Hepatic stellate cell (primary cell): ENCODE data around the gene CDC20.
"Not testable (repeated sequence)": the region's sequence is repeated elsewhere in the genome, so short reads cannot be mapped to it uniquely, and the experiment has no call there.

Experiments
- DNase-seq: peaks from one replicate; pipeline ENCODE4 v3.0.0; 2011; ENCODE audit warnings: low spot score

The CDC20 gene

DNA sequence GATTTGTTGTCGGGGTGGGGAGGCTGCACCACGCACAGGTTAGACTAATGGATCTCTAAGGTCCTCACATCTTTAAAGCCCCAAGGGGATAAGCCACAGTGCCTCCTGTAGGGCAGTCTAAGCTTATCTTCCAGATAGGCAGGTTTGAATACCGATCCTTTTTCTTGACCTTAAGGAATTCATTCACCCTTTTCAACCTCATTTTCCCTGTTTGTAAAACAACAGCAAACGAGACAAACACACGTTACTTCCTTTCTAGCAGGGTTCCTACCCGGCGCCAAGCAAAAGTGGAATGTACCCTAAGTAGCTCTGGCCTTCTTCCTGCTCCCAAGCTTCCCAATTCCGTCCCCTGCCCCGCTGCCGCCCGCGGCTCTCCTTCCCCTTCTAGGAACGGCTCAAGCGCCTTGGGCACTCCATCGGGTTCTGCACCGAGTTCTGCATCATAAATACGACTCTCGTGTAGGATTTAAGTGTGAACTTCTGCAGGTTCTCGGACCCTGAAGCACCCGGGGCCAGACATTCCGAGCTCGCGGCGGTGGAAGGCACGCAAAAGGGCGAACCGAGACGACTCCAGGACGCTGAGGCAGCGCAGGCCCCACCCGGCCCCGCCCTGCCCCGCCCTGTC lies 548 bp upstream of the CDC20 start:
- peak; percentile 49 for DNase-seq

DNA sequence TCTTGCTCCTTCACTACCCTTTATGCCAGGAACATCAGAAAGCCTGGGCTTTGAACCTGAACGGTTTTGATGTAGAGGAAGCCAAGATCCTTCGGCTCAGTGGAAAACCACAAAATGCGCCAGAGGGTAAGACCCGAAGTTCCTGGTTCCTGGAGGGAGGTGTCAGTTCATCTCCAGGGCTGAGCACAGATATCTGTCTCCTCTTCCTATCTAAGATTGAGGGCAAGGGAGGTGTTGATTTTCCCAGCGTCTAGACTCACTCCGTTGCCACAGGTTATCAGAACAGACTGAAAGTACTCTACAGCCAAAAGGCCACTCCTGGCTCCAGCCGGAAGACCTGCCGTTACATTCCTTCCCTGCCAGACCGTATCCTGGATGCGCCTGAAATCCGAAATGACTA lies 915 bp downstream of the CDC20 start:
- no peak for DNase-seq

DNA sequence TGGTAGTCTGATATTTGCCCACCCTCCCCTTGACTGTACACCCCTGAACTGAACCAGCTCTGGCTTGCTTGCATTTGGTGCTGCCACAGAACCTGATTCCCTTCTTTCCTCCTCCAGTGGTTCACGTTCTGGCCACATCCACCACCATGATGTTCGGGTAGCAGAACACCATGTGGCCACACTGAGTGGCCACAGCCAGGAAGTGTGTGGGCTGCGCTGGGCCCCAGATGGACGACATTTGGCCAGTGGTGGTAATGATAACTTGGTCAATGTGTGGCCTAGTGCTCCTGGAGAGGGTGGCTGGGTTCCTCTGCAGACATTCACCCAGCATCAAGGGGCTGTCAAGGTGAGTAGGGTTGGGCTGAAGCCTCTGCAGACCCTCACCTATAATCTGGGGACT lies 1.8 kb downstream of the CDC20 start:
- DNase-seq: no peak

DNA sequence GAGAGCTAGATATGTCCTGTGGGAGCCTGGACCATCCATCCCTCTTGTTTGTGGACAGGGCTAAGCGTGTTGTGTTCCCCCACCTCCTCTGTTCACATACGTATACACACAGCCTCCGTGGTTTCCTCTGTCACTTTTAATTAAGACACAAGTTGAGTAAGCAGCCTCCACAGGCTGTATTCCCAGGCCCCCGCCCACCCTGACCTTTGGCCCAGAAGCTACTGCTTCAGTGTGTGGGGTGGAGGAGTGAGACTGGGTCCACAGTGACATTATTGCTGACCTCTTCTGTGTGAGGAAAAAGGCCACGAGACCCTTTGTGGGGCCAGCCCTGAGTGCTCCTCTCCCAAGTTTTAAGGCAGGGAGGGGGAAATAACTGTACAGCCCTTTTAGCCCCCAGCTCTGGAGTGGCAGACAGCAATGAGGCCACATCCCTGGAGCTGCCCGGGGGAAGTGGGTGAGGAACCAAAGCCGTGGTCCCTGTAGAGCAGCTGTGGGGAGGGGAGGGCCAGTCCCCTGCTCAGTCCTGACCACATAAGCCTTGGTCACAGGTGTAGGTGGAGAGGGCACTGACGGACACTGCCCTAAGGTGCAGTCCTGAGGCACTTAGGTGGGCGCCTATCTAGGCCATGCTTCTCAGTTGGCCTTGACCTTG lies 4.6 kb downstream of the CDC20 start:
- no peak for DNase-seq

DNA sequence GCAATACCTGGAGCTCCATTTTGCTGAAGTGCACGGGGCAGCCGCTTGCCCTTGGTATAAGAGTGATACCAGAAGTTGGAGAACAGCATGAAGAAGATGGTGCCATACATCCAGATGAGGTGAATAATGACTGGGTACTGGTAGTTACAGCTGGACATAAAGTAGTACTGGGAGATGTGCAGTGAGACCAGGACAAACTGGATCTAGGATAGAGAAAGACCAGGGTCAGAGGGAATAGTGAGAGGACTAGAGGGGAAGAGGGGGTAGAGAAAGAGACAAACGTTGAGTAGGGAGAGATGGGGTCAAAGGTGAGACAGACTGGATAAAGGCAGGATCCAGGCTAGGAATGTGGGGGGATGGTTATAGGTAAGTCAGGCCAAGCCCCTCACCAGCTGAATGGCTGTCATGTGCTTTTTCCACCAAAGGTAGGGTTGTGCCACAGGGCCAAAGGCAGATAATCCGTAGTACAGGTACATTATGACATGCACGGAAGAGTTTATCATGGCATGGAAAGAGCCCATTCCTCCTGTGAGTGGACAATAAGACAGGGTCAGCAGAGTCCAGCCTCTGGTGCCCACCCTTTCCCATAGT lies 5.2 kb downstream of the CDC20 start:
- DNase-seq: no peak

DNA sequence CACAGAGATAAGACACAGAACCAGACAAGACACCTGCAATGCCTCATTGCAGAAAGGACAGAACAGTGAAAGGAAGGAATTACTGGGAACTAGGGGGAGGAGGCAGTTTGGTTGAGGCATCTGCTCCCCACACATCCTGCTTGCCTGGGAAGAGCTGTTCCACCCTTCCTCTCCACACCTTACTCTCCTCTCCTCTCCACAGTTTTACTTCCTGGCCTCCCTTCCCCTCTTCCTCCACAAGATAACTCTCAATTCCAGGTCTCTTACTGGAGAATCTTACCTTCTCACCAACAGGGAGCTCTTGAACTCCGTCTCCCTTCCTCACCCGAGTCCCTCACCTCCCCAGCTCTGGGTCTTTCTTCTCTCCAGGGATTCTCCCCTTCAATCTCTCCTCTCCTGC lies 6.9 kb downstream of the CDC20 start:
- DNase-seq: no peak

DNA sequence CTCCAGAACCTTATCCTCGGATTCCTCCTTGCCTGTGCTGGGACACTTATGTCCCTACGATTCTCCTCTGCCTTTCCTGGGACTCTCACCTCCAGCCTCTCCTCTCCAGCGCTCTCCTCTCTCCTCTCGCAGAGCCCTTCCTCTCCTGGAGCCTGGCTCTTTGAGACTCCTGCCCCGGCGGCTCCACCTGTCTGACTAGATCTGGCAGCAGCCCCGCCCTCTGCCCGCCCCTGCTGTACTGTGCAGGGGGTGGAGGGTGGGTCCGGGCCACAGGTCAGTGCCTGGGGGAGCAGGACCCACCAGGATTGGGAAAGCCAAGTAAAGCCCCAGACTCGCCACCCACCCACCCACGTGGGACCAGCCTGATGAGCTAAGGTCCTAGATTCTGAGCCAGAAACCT lies 7.4 kb downstream of the CDC20 start:
- no peak for DNase-seq

DNA sequence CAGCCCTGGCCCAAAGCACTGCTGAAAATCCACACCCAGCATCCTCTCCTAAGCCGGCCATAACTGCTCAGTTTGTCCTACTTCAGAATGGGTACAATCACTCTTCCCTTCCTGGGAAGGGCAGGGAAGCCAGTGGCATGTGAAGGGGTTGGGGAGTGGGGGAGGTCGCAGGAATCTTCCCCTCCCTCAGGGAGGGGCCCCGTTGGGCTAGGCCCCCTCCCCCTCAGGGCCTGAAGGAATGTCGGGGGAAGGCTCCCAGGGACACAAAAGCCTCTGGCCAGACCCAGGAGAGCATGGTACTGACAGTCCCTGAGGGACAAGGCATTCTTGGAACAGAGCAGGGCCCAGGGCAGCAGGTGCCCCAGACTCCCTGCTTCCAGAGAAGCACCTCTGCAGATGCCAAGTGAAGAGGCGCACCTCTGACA lies 7.8 kb downstream of the CDC20 start:
- no peak for DNase-seq

DNA sequence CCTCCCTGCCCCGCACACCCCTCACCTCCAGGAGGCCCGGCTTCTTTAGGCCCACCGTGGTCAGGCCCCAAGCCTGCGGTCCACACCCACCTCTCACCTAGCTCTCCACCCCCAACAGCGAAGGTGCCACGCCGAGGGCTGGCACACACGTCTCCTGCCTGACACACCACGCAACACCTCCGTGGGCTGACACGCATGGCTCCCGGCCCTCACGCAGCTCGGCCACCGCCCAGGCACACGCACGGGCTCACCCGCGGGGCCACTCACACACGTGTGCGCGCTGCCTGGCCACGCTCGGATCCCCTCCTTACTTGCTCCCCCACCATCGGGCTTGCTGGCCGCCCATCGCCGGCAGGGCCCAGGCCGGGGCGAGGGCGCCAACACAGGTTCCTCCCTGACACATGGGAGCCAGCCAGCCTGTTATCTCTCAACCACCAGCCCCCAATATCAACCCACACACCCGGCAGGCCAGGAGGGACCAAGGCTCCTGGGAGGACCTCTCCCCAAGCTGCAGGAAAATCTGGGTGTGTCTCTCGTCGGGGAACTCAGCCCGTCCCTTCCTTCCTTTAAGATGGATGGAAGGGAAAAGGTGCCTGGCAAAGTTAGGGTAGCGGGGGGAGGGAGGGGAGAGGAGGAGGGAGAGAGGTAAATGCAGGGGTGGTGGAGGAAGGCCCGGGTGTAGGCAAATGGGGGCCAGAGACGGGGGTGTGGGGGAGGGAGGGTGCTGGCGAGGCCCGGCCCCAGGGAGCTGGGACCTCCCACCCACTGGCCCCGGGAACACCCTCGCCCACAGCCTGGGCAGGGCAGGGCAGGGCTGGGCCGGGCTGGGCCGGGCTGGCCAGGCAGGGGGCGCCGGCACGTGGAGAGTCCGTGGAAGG lies 8.5 kb downstream of the CDC20 start:
- DNase-seq: peak; percentile 50

DNA sequence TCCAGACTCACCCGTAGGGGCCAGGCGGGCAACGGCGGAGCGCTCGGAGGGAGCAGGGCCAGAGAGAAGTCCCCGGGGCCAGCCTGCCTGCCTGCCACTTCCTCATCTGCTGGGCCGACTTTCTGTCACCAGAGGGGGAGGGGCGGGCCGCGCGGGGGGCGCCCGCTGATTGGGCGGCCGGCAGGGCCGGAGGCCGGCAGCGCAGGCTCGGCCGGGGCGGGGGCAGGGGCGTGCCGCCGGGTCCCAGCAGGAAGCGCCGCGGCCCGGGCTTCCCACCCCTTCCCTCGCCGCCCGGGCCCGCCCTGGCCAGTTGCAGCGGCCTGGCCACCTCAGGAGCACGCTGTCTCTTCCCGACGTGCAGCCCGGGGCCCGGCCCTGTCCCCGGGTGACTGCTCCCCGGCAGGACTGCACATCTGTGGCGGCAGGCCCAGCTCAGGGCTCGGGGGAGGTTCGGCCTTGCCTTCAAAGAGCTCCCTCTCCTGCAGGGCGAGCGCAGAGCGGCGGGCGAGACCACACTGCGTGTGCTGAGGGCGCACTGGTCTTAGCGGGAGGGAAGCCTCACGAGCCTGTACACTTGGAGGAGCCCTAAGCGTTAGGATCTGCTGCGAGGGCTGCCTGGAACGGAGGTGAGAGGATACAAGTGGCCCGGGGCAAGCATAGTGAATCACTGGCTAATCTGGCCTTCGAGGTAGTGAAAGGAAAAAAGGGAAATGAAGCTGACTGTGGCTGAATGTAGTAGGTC lies 9.3 kb downstream of the CDC20 start, which contains the start of gene ELOVL1:
Gene ELOVL1 (minus strand): TSS at position 108 of the 742 bp plus-strand sequence. CDS start 2,402 bp downstream, outside the sequence.
- peak; percentile 95 for DNase-seq

DNA sequence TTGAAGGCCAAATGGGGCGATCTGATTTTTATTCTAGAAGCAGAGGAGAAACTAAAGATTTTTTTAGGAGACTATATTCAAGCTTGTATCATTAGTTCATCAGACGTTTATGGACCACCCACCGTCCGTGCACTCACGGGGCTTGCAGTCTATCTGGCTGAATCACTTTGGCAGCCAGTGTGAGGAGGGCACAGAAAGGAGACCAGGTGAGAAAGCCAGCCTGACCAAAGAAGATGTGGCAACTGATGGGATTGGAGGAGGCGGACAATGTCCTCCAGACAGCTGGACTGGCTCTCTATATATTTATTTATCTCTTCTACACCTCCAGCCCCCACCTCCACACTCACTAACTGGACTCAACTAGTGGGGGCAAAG lies 9.9 kb downstream of the CDC20 start:
- no peak for DNase-seq

DNA sequence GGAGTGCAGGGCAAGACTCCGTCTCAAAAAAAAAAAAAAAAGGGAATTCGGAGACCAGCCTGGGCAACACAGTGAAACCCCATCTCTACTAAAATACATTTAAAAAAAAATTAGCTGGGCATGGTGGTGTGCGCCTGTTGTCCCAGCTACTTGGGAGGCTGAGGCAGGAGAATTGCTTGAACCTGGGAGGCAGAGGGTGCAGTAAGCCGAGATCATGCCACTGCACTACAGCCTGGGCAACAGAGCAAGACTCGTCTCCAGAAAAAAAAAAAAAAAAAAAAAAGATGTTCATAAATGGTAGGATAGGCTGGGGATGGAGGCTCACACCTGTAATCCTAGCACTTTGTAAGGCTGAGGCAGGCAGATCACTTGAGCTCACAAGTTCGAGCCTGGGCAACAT lies 11.0 kb downstream of the CDC20 start:
- DNase-seq: not testable (repeated sequence)

DNA sequence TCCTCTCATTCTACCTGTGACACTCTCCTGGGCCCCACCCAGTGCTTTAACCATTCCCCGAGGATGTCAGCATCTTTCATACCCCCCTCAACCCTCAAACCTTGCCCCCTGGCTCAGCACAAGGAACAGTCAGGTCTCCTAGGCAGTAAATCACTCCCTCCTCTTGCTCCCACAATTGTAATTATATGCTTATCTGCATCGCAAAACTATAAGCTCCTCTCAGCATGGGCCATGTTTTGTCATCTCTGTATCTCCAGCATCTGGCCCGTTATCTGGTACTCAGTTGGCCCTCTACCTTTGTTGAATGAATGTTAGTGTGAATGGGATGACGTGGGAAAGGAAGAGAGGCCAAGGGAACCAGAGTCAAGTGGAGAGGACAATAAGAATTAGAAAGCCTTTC lies 11.8 kb downstream of the CDC20 start:
- DNase-seq: no peak

DNA sequence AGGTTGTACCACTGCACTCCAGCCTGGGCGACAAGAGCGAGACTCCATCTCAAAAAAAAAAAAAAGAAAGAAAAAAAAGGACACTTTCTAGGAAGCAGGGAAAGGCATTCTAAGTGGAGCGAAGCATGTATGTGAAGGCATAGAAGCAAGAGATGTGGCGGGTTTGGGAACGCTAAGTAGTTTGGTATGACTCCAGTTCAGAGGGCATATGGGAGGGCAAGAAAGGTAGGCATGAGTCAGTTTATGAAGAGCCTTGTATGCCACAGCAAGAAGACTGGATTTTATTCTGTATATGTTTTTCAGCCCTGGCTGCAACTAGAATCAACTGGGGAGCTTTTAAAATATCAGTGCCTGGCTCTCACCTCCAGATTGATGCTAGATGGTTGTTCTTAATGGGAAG lies 13.4 kb downstream of the CDC20 start:
- DNase-seq: no peak

DNA sequence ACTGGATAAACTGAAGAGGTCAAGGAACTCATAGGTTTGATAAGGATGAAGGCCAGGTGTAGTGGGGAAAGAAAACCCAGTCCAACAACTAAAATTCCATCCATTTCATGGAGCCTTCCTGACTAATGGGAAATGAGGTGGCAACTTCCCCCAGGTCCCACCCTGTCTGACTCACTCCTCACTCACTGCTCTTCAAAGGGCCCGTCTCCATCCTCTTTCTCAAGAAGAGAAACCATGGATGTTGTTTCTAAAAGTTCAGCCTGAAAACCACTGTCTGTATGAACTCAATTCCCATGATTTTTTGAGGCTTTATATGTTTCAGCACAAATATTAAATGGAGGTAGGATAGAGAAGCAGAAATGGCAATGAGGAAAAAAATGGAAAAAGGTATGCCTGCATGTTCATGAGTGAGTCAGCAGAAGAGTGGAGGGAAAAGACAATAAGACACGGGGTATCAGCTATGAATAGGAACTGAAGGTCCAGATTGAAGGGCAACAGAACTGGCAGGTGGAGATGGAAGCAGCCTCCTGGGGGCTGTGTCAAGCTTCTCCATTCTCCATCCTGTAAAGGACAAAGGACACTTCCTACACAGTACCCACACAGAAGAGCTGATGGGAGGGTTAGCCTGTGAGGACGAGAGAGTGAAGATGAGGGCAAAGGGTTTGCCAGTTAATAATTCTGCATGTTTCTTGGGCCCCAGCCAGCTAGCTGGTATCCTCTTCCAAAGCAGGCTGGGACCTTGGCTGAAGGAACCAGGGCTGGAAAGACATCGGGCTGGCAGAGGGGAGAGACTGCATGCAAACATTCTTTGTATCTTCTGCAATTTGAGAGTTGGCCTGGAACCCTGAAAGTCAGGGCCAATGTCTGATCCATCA lies 14.5 kb downstream of the CDC20 start:
- peak; percentile 59 for DNase-seq

DNA sequence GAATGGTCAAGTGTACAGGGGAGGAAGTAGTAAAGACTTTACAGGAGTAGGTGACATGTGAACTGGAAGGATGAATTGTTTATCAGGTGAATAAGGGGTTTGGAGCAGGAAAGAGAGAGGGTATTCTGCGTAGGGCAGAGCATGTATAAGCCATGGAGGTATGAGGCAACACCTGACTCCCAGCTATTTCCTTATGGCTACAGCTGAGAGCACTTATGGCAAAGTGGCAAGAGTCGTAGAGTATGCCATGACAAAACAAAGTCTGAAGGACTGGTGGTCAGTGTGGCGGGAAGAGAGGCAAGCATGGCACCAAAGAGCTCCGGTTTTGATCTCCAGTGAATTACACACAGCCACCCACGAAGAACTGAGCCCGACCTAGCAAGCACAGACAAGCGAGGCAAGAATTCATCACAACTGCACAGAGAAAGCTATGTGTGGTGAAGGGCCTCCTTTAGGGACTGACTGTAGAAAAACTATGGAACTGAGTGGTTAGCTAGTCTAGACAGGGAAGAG lies 18.0 kb downstream of the CDC20 start:
- DNase-seq: no peak

DNA sequence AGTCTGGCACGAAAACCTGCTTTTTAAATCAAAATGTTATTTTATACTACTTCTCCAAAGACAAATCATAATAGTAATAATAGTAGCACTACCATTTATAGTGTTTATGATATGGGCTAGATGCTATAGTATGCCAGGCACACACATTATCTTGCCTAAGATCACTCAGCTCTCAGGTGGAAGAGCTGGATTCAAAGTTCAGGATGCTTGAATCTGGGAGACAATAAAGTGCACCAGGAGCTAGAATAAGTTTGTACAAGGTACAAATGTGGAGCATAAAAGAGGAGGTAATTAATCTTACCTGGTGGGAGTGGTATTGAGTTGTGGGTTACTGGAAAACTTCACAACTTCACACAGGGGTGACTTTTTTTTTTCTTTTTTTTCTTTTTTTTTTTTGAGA lies 19.1 kb downstream of the CDC20 start:
- no peak for DNase-seq

DNA sequence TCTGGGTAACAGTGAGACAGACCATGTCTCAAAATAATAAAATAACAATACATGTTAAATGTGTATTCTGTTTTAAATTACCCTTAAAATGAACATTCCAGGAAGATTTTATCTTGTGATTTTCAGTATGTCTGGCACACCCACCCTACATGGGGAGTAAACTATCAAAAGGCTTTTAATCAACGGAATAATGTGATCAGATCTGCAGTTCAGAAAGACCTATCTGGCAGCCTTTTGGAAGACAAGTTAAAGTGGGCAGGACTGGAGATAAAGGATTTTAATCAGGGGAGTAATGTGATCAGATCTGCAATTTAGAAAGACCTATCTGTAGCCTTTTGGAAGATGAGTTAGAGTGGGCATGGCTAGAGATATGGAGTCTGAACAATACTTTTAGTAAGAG lies 20.7 kb downstream of the CDC20 start:
- no peak for DNase-seq

DNA sequence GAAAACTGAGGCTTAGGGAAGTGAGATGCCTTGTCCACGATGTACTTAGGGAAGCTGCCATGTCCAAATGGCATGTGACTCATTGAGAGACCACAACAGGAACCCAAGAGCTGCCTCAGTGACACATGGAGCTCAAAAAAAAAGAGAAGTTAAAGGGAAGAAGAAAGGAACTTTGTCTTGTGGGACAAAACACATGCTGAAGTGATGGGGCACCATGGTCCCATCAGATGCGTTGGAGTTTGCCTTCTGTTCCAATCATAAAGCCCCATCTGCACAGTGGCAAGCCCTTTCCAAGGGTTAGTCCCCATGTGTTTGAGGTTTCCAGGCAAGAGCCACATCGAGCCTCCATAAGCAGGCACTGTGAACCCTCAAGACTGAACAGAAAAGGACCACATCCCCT lies 22.8 kb downstream of the CDC20 start:
- DNase-seq: no peak

DNA sequence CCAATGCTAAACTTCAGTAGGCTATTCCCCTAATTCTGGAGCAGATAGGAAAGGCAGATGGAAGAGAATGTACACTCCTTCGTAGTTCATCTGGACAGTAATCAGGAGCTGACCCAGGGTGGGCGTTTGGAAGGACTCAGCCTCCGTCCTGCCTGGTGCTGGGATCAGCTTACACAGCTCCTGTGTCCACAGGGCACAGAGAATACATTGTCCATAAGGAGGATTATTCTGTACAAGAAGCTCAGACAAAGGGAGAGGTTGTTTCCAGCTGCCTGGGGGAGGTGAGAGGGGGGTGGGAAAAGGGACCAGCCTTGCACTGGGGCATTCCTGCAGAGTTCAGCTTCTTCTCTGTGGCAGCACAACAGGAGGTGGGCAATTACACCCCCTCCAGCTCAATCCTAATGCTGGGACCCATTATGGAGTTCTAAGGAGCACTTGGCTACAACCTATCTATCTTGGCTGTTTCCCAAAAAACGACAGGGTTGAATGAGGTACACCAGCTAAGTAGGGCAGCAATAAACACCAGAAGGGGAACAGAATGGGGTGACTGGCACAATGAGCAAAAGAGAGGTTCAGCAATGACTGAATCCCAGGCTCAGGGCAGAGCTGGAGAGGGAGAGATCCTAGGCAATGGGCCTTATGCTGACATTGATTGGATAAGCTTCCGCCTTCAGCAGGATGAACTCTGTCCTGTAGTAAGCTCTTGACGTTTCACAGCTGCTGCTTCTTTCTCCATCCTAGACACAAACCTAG lies 23.4 kb downstream of the CDC20 start:
- no peak for DNase-seq
